ENCODE data around the gene SLC38A10.

SLC38A10 gene

GRCh38 chr17:81299846-81300585 lies 4.9 kb upstream of the SLC38A10 start:
- Histone ChIP-seq H3K27me3 (ENCODE audit: control insufficient read depth, insufficient read depth, low read length) (no peaks in the 10 kb centered on the region), H3K36me3 (ENCODE audit: insufficient read depth, low read length) (no peaks in the 10 kb centered on the region), H3K4me2 (ENCODE audit: low read length) (no peak overlapping the region), H3K9me3 (replicated peaks; ENCODE audit: low read length) (no peaks in the 10 kb centered on the region), H3K4me1 (ENCODE audit: control insufficient read depth, insufficient read depth, low read length) (peaks cover 11% of the 10 kb centered on the region), H3K9ac (ENCODE audit: low read depth, low read length) (no peak overlapping the region), H3K4me3 (ENCODE audit: low read length) (no peak overlapping the region)

GRCh38 chr17:81298991-81299738 lies 4.1 kb upstream of the SLC38A10 start:
- Histone ChIP-seq H3K4me3 (ENCODE audit: low read length) (no peak overlapping the region), H3K4me1 (ENCODE audit: control insufficient read depth, insufficient read depth, low read length) (peaks cover 11% of the 10 kb centered on the region), H3K9me3 (replicated peaks; ENCODE audit: low read length) (no peaks in the 10 kb centered on the region), H3K27me3 (ENCODE audit: control insufficient read depth, insufficient read depth, low read length) (no peaks in the 10 kb centered on the region), H3K9ac (ENCODE audit: low read depth, low read length) (no peak overlapping the region), H3K36me3 (ENCODE audit: insufficient read depth, low read length) (no peaks in the 10 kb centered on the region), H3K4me2 (ENCODE audit: low read length) (no peak overlapping the region)

GRCh38 chr17:81298325-81298990 lies 3.4 kb upstream of the SLC38A10 start:
- H3K4me3 ChIP-seq (ENCODE audit: low read length), result no peak overlapping the region
- H3K27me3 ChIP-seq (ENCODE audit: control insufficient read depth, insufficient read depth, low read length), result no peaks in the 10 kb centered on the region
- no peak overlapping the region for H3K4me2 ChIP-seq (ENCODE audit: low read length)
- peaks cover 15% of the 10 kb centered on the region for H3K4me1 ChIP-seq (ENCODE audit: control insufficient read depth, insufficient read depth, low read length)
- no peaks in the 10 kb centered on the region for H3K9me3 ChIP-seq (replicated peaks; ENCODE audit: low read length)
- no peaks in the 10 kb centered on the region for H3K36me3 ChIP-seq (ENCODE audit: insufficient read depth, low read length)
- no peak overlapping the region for H3K9ac ChIP-seq (ENCODE audit: low read depth, low read length)

- peaks cover 22% of the 10 kb centered on the region for H3K4me1 ChIP-seq (ENCODE audit: control insufficient read depth, insufficient read depth, low read length)
Measured at GRCh38 chr17:81295676-81296381, 722 bp upstream of the SLC38A10 start.

GRCh38 chr17:81294512-81295030 lies 536 bp downstream of the SLC38A10 start:
- Histone ChIP-seq H3K36me3 (ENCODE audit: insufficient read depth, low read length) (peaks cover 7% of the 10 kb centered on the region), H3K27me3 (ENCODE audit: control insufficient read depth, insufficient read depth, low read length) (no peaks in the 10 kb centered on the region), H3K4me1 (ENCODE audit: control insufficient read depth, insufficient read depth, low read length) (peaks cover 22% of the 10 kb centered on the region), H3K9ac (ENCODE audit: low read depth, low read length) (peak overlapping the region; percentile 93), H3K9me3 (replicated peaks; ENCODE audit: low read length) (no peaks in the 10 kb centered on the region), H3K4me3 (ENCODE audit: low read length) (peak overlapping the region; percentile 93), H3K4me2 (ENCODE audit: low read length) (peak overlapping the region; percentile 98)

More at GRCh38 chr17:81295676-81296381, 722 bp upstream of the SLC38A10 start:
- peak overlapping the region; percentile 98 for H3K4me2 ChIP-seq (ENCODE audit: low read length)
- no peaks in the 10 kb centered on the region for H3K27me3 ChIP-seq (ENCODE audit: control insufficient read depth, insufficient read depth, low read length)
- H3K4me3 ChIP-seq (ENCODE audit: low read length), result peak overlapping the region; percentile 93
- H3K9me3 ChIP-seq (replicated peaks; ENCODE audit: low read length), result no peaks in the 10 kb centered on the region
- no peaks in the 10 kb centered on the region for H3K36me3 ChIP-seq (ENCODE audit: insufficient read depth, low read length)
- H3K9ac ChIP-seq (ENCODE audit: low read depth, low read length), result peak overlapping the region; percentile 93

- Histone ChIP-seq H3K36me3 (ENCODE audit: insufficient read depth, low read length) (peaks cover 22% of the 10 kb centered on the region), H3K9me3 (replicated peaks; ENCODE audit: low read length) (no peaks in the 10 kb centered on the region), H3K4me3 (ENCODE audit: low read length) (no peak overlapping the region), H3K27me3 (ENCODE audit: control insufficient read depth, insufficient read depth, low read length) (no peaks in the 10 kb centered on the region), H3K4me1 (ENCODE audit: control insufficient read depth, insufficient read depth, low read length) (peaks cover 22% of the 10 kb centered on the region), H3K4me2 (ENCODE audit: low read length) (peak overlapping the region; percentile 34), H3K9ac (ENCODE audit: low read depth, low read length) (no peak overlapping the region)
Measured at GRCh38 chr17:81292450-81292849, 2.7 kb downstream of the SLC38A10 start.

GRCh38 chr17:81291662-81292061 lies 3.4 kb downstream of the SLC38A10 start:
- peaks cover 27% of the 10 kb centered on the region for H3K36me3 ChIP-seq (ENCODE audit: insufficient read depth, low read length)
- no peak overlapping the region for H3K4me2 ChIP-seq (ENCODE audit: low read length)
- H3K27me3 ChIP-seq (ENCODE audit: control insufficient read depth, insufficient read depth, low read length), result no peaks in the 10 kb centered on the region
- H3K9me3 ChIP-seq (replicated peaks; ENCODE audit: low read length), result no peaks in the 10 kb centered on the region
- peaks cover 22% of the 10 kb centered on the region for H3K4me1 ChIP-seq (ENCODE audit: control insufficient read depth, insufficient read depth, low read length)
- H3K4me3 ChIP-seq (ENCODE audit: low read length), result no peak overlapping the region
- no peak overlapping the region for H3K9ac ChIP-seq (ENCODE audit: low read depth, low read length)

- H3K36me3 ChIP-seq (ENCODE audit: insufficient read depth, low read length), result peaks cover 27% of the 10 kb centered on the region
- H3K4me3 ChIP-seq (ENCODE audit: low read length), result no peak overlapping the region
- peaks cover 16% of the 10 kb centered on the region for H3K4me1 ChIP-seq (ENCODE audit: control insufficient read depth, insufficient read depth, low read length)
Measured at GRCh38 chr17:81290230-81290629, 4.9 kb downstream of the SLC38A10 start.

GRCh38 chr17:81289627-81290026 lies 5.5 kb downstream of the SLC38A10 start:
- Histone ChIP-seq H3K4me2 (ENCODE audit: low read length) (no peak overlapping the region), H3K27me3 (ENCODE audit: control insufficient read depth, insufficient read depth, low read length) (no peaks in the 10 kb centered on the region), H3K9ac (ENCODE audit: low read depth, low read length) (no peak overlapping the region), H3K36me3 (ENCODE audit: insufficient read depth, low read length) (peaks cover 27% of the 10 kb centered on the region), H3K4me3 (ENCODE audit: low read length) (no peak overlapping the region), H3K4me1 (ENCODE audit: control insufficient read depth, insufficient read depth, low read length) (peaks cover 16% of the 10 kb centered on the region), H3K9me3 (replicated peaks; ENCODE audit: low read length) (no peaks in the 10 kb centered on the region)

More at GRCh38 chr17:81290230-81290629, 4.9 kb downstream of the SLC38A10 start:
- no peak overlapping the region for H3K9ac ChIP-seq (ENCODE audit: low read depth, low read length)
- H3K4me2 ChIP-seq (ENCODE audit: low read length), result no peak overlapping the region
- no peaks in the 10 kb centered on the region for H3K9me3 ChIP-seq (replicated peaks; ENCODE audit: low read length)
- no peaks in the 10 kb centered on the region for H3K27me3 ChIP-seq (ENCODE audit: control insufficient read depth, insufficient read depth, low read length)

- H3K4me1 ChIP-seq (ENCODE audit: control insufficient read depth, insufficient read depth, low read length), result peaks cover 9% of the 10 kb centered on the region
- no peaks in the 10 kb centered on the region for H3K27me3 ChIP-seq (ENCODE audit: control insufficient read depth, insufficient read depth, low read length)
- no peak overlapping the region for H3K4me2 ChIP-seq (ENCODE audit: low read length)
- no peaks in the 10 kb centered on the region for H3K9me3 ChIP-seq (replicated peaks; ENCODE audit: low read length)
- no peak overlapping the region for H3K4me3 ChIP-seq (ENCODE audit: low read length)
- no peak overlapping the region for H3K9ac ChIP-seq (ENCODE audit: low read depth, low read length)
- H3K36me3 ChIP-seq (ENCODE audit: insufficient read depth, low read length), result peaks cover 27% of the 10 kb centered on the region
Measured at GRCh38 chr17:81288715-81289114, 6.4 kb downstream of the SLC38A10 start.
